Measurements from ENCODE around the gene CYTH1.
A peak's percentile ranks its signal among the peaks of the same experiment; 100 is the strongest.

Gene CYTH1

GRCh38 chr17:78746263-78746948 is 35.7 kb downstream of the CYTH1 start:
- in situ Hi-C loops (cut with HindIII; ENCODE audit: low pct_ligation_motif_present, low sequenced_read_pairs) = no loop called here
- Histone ChIP-seq H3K36me3 (replicated peaks) (no peaks in the 10 kb centered on the region), H3K27me3 (replicated peaks) (no peaks in the 10 kb centered on the region), H3K27ac (no peak overlapping the region), H3K4me3 (ENCODE audit: low read depth, low read length) (no peak overlapping the region)
- TF ChIP-seq CTCF (IDR thresholded peaks at IDR 0.05; ENCODE audit: low read depth, low read length, missing control alignments) = no peak
- DNase-seq = no peak

- Histone ChIP-seq H3K36me3 (replicated peaks) (no peaks in the 10 kb centered on the region), H3K27ac (no peak overlapping the region), H3K27me3 (replicated peaks) (no peaks in the 10 kb centered on the region), H3K4me3 (ENCODE audit: low read depth, low read length) (no peak overlapping the region)
- TF ChIP-seq CTCF (IDR thresholded peaks at IDR 0.05; ENCODE audit: low read depth, low read length, missing control alignments) = peak; percentile 51
- in situ Hi-C loops (cut with HindIII; ENCODE audit: low pct_ligation_motif_present, low sequenced_read_pairs) = no loop called here
- DNase-seq = no peak
Observed at GRCh38 chr17:78745407-78746088, 36.5 kb downstream of the CYTH1 start.

- no peak for DNase-seq
- Histone ChIP-seq H3K27ac (no peak overlapping the region), H3K36me3 (replicated peaks) (no peaks in the 10 kb centered on the region), H3K27me3 (replicated peaks) (no peaks in the 10 kb centered on the region), H3K4me3 (ENCODE audit: low read depth, low read length) (no peak overlapping the region)
- TF ChIP-seq CTCF (IDR thresholded peaks at IDR 0.05; ENCODE audit: low read depth, low read length, missing control alignments) = no peak
- in situ Hi-C loops (cut with HindIII; ENCODE audit: low pct_ligation_motif_present, low sequenced_read_pairs) = no loop called here
Observed at GRCh38 chr17:78742901-78743300, 39.2 kb downstream of the CYTH1 start.

GRCh38 chr17:78741644-78742284 is 40.3 kb downstream of the CYTH1 start:
- Histone ChIP-seq H3K4me3 (ENCODE audit: low read depth, low read length) (no peak overlapping the region), H3K27ac (no peak overlapping the region), H3K27me3 (replicated peaks) (no peaks in the 10 kb centered on the region), H3K36me3 (replicated peaks) (no peaks in the 10 kb centered on the region)
- no peak for DNase-seq
- TF ChIP-seq CTCF (IDR thresholded peaks at IDR 0.05; ENCODE audit: low read depth, low read length, missing control alignments) = no peak
- in situ Hi-C loops (cut with HindIII; ENCODE audit: low pct_ligation_motif_present, low sequenced_read_pairs) = no loop called here

GRCh38 chr17:78739331-78739931 is 42.6 kb downstream of the CYTH1 start:
- H3K27me3 ChIP-seq (replicated peaks) = no peaks in the 10 kb centered on the region
- no peaks in the 10 kb centered on the region for H3K36me3 ChIP-seq (replicated peaks)
- no peak overlapping the region for H3K27ac ChIP-seq
- no peak overlapping the region for H3K4me3 ChIP-seq (ENCODE audit: low read depth, low read length)
- in situ Hi-C loops (cut with HindIII; ENCODE audit: low pct_ligation_motif_present, low sequenced_read_pairs) = no loop called here
- no peak for TF ChIP-seq CTCF (IDR thresholded peaks at IDR 0.05; ENCODE audit: low read depth, low read length, missing control alignments)
- no peak for DNase-seq

All from brain microvascular endothelial cell (primary cell).